HepG2 (cell line): ENCODE data around the gene LRRC4C. TPM values are rescaled to one million over a fixed set of nuclear protein-coding genes. Genes with fewer than 3 reads are reported as not detected.

ENCODE experiments used
- ATAC-seq: fragments of 200-7000 bp; cut with Tn5 transposase; 3 replicates; pipeline ENCODE4 v1.9.1; 2020; ENCODE audit warnings: mild to moderate bottlenecking, moderate library complexity
- BruUV-seq: library from RNA; stranded (reverse); fragments of 400-500 nt; replicated peaks from 2 replicates; lab custom pipeline; 2021; lab: Mats Ljungman, UMichigan
- CTCF ChIA-PET: fragments of 300-600 bp; formaldehyde crosslinking; extraction: SDS; loops from one replicate; lab custom pipeline; 2021; ENCODE audit warnings: low total read pairs, inconsistent platforms, low intra/inter-chr PET ratio; lab: Yijun Ruan, JAX
- POLR2A ChIA-PET: fragments of 350-600 bp; sonication (Branson Sonifier 250); formaldehyde crosslinking; loops from one replicate; lab custom pipeline; 2020; ENCODE audit warnings: antibody characterized with exemption, inconsistent platforms; lab: Yijun Ruan, JAX
- DNase-seq: peaks from one replicate; pipeline ENCODE4 v3.0.0-alpha.2; 2015; ENCODE audit warnings: low spot score
- FAIRE-seq: peaks from 3 replicates; lab custom pipeline; 2011; peaks lifted over from hg19 to GRCh38; lab: Jason Lieb, UNC
- H2AFZ ChIP-seq: one replicate; pipeline ENCODE4 v1.6.1; 2011; ENCODE audit warnings: low read length, inconsistent platforms
- H3K27ac ChIP-seq: fragments of 300-600 bp; 3 replicates; pipeline ENCODE4 v1.8.0; 2011; ENCODE audit warnings: mixed run types, mild to moderate bottlenecking, mixed read lengths, low read length, inconsistent platforms; ENCODE audit not compliant: insufficient read depth; ENCODE audit errors: extremely low read length
- H3K27me3 ChIP-seq, 2 experiments: fragments of 200-600 bp in 1 of 2; 2 replicates in 1 of 2; 3 replicates in 1 of 2; pipeline versions ENCODE4 v1.6.0 to v1.8.0; 2011; ENCODE audit warnings: low read length in 2 of 2, mild to moderate bottlenecking in 2 of 2, moderate library complexity in 2 of 2, inconsistent platforms in 1 of 2; ENCODE audit not compliant: insufficient read depth in 2 of 2, control insufficient read depth in 1 of 2
- H3K36me3 ChIP-seq, 2 experiments: fragments of 200-600 bp in 1 of 2; replicated peaks in 1 of 2; 2 replicates in 1 of 2; 3 replicates in 1 of 2; pipeline versions ENCODE4 v1.5.1 to v1.8.0; 2011; ENCODE audit warnings: low read length in 2 of 2, inconsistent platforms in 1 of 2; ENCODE audit not compliant: insufficient read depth in 2 of 2, control insufficient read depth in 1 of 2
- H3K4me1 ChIP-seq: 2 replicates; pipeline ENCODE4 v1.5.1; 2012; ENCODE audit warnings: low read length, inconsistent platforms; ENCODE audit not compliant: insufficient read depth
- H3K4me2 ChIP-seq: 2 replicates; pipeline ENCODE4 v1.6.0; 2011; ENCODE audit warnings: low read depth, low read length, inconsistent platforms
- H3K4me3 ChIP-seq, 3 experiments: fragments of 200-600 bp in 1 of 3; sonication (generic), shearing (Covaris generic) in 1 of 3; replicated peaks in 1 of 3; 2 replicates each; pipeline ENCODE4 v1.5.1; 2011 to 2016; ENCODE audit warnings: low read length in 3 of 3, inconsistent platforms in 2 of 3, low read depth in 2 of 3, mild to moderate bottlenecking in 2 of 3, control low read depth in 1 of 3, mixed read lengths in 1 of 3; ENCODE audit not compliant: insufficient read depth in 1 of 3
- H3K79me2 ChIP-seq: one replicate; pipeline ENCODE4 v1.6.1; 2011; ENCODE audit warnings: low read length, inconsistent platforms; ENCODE audit not compliant: insufficient read depth
- H3K9ac ChIP-seq: 2 replicates; pipeline ENCODE4 v1.6.0; 2011; ENCODE audit warnings: mild to moderate bottlenecking, low read depth, low read length, inconsistent platforms; ENCODE audit not compliant: insufficient read depth
- H3K9me3 ChIP-seq: 2 replicates; pipeline ENCODE4 v1.5.1; 2012; ENCODE audit warnings: mild to moderate bottlenecking, low read length
- H4K20me1 ChIP-seq: 2 replicates; pipeline ENCODE4 v1.6.0; 2011; ENCODE audit warnings: inconsistent platforms, mild to moderate bottlenecking, low read length, moderate library complexity; ENCODE audit not compliant: insufficient read depth
- ONECUT2 ChIP-seq: sonication (generic); formaldehyde crosslinking; IDR thresholded peaks from 2 replicates; pipeline ENCODE4 v1.4.0; 2020; ENCODE audit warnings: missing genetic modification reagents
- RXRA ChIP-seq: sonication (generic); formaldehyde crosslinking; IDR thresholded peaks from 2 replicates; pipeline ENCODE4 v1.5.1; 2020; ENCODE audit warnings: missing genetic modification reagents
- SNAPC4 ChIP-seq: sonication (generic); formaldehyde crosslinking; IDR thresholded peaks from 2 replicates; pipeline ENCODE4 v1.4.0; 2020; ENCODE audit warnings: mild to moderate bottlenecking, missing genetic modification reagents
- ZNF282 ChIP-seq: fragments of 450-650 bp; IDR thresholded peaks from 2 replicates; pipeline ENCODE4 v1.6.1; 2018; ENCODE audit not compliant: partially characterized antibody
- ZNF326 ChIP-seq: sonication (generic); formaldehyde crosslinking; IDR thresholded peaks from 2 replicates; pipeline ENCODE4 v1.4.0; 2020; ENCODE audit warnings: missing genetic modification reagents, borderline replicate concordance
- ZNF720 ChIP-seq: sonication (generic); formaldehyde crosslinking; IDR thresholded peaks from 2 replicates; pipeline ENCODE4 v1.4.0; 2020; ENCODE audit warnings: missing genetic modification reagents
- WGBS: methylation state at CpG from one replicate; pipeline ENCODE4 v1.1.6; 2017; ENCODE audit warnings: low lambda C conversion rate; 5-methylcytosine and 5-hydroxymethylcytosine counted together
- in situ Hi-C: cut with HindIII; loops from 2 replicates; pipeline ENCODE4 v1.10.0; 2017; ENCODE audit warnings: low pct_unique_long_range_greater_than_20kb; ENCODE audit not compliant: extremely low pct_ligation_motif_present
- intact Hi-C: fragments of 100-400 bp; cut with micrococcal nuclease; formaldehyde crosslinking; loops from one replicate; pipeline ENCODE4 v1.10.0; 2022; ENCODE audit not compliant: unreplicated experiment
- polyA plus RNA-seq, 8 experiments: library from polyadenylated mRNA; depleted of rRNA in 3 of 8; stranded (reverse) in 7 of 8; unstranded in 1 of 8; fragments of >200 nt; fragmentation: Illumina TruSeq in 4 of 8; extraction: Trizol in 4 of 8; gene quantifications; 2 replicates each; pipeline versions ENCODE4 v1.2.1 to v1.2.3, GENCODE V29; 2011 to 2016; ENCODE audit warnings: low read depth in 4 of 8, missing spikeins in 1 of 8, mixed read lengths in 1 of 8; ENCODE audit not compliant: insufficient read depth in 1 of 8
- total RNA-seq, 5 experiments: library from RNA; depleted of rRNA; stranded (reverse); fragments of >200 nt; fragmentation: Illumina TruSeq; extraction: Trizol; gene quantifications; 2 replicates each; pipeline ENCODE4 v1.2.3, GENCODE V29; 2016; ENCODE audit warnings: low read depth in 1 of 5
- TF ChIP-seq, protein P1 (sequence below): sonication (generic); formaldehyde crosslinking; IDR thresholded peaks from 2 replicates; pipeline ENCODE4 v1.4.0; 2020; ENCODE audit warnings: mild to moderate bottlenecking, missing genetic modification reagents
- TF ChIP-seq, protein P2 (sequence below): sonication (generic); formaldehyde crosslinking; IDR thresholded peaks from 2 replicates; pipeline ENCODE4 v1.4.0; 2020; ENCODE audit warnings: mild to moderate bottlenecking, missing genetic modification reagents

LRRC4C gene
- total and polyA plus RNA-seq, 2 of the 13 experiments (the other 11 are each of a cell fraction or from before 2014, with no cell fraction given), result not detected

- ChIA-PET CTCF (no interaction called here), POLR2A (no interaction called here)
- Histone ChIP-seq H2AFZ (no peak overlapping the region), H3K4me1 (no peaks in the 10 kb centered on the region), H3K4me2 (no peak overlapping the region), H3K9me3 (peaks cover 4% of the 10 kb centered on the region), H3K27me3 (no peaks in the 10 kb centered on the region), H4K20me1 (no peaks in the 10 kb centered on the region), H3K36me3 (no peaks in the 10 kb centered on the region), H3K79me2 (no peaks in the 10 kb centered on the region), H3K27ac (no peak overlapping the region), H3K9ac (no peak overlapping the region), H3K4me3 (no peak overlapping the region)
- BruUV-seq, result no TSS peak
- no peak for ATAC-seq
- 0% methylated on average over 1 of the region's 1 CpG for whole genome bisulfite sequencing
- intact Hi-C loops (no loop called here), in situ Hi-C loops (no loop called here)
- DNase-seq, result no peak
- FAIRE-seq, result no peak
- TF ChIP-seq, protein P1, sequence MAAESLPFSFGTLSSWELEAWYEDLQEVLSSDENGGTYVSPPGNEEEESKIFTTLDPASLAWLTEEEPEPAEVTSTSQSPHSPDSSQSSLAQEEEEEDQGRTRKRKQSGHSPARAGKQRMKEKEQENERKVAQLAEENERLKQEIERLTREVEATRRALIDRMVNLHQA, result no peak
- TF ChIP-seq ZNF282, result no peak
- TF ChIP-seq SNAPC4 (CRISPR knock-in tag), result no peak
- no peak for TF ChIP-seq ONECUT2 (CRISPR knock-in tag)
- TF ChIP-seq ZNF720 (CRISPR knock-in tag), result no peak
- TF ChIP-seq ZNF326 (CRISPR knock-in tag), result no peak
- TF ChIP-seq, protein P2, sequence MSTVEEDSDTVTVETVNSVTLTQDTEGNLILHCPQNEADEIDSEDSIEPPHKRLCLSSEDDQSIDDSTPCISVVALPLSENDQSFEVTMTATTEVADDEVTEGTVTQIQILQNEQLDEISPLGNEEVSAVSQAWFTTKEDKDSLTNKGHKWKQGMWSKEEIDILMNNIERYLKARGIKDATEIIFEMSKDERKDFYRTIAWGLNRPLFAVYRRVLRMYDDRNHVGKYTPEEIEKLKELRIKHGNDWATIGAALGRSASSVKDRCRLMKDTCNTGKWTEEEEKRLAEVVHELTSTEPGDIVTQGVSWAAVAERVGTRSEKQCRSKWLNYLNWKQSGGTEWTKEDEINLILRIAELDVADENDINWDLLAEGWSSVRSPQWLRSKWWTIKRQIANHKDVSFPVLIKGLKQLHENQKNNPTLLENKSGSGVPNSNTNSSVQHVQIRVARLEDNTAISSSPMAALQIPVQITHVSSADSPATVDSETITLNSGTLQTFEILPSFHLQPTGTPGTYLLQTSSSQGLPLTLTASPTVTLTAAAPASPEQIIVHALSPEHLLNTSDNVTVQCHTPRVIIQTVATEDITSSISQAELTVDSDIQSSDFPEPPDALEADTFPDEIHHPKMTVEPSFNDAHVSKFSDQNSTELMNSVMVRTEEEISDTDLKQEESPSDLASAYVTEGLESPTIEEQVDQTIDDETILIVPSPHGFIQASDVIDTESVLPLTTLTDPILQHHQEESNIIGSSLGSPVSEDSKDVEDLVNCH (CRISPR knock-in tag), result no peak
- no peak for TF ChIP-seq RXRA (CRISPR knock-in tag)
These were observed 661.5 kb downstream of the LRRC4C start for GRCh38 chr11:40797981-40798380.
